NCI-H345 treated with DMSO at 0.1 percent for 48 hours (cell line): Measurements from ENCODE around the gene GPR78.

Experiments
- DNase-seq: peaks from one replicate; lab custom pipeline; 2025; ENCODE audit not compliant: unreplicated experiment; lab: John Stamatoyannopoulos, UW

Gene GPR78

DNA sequence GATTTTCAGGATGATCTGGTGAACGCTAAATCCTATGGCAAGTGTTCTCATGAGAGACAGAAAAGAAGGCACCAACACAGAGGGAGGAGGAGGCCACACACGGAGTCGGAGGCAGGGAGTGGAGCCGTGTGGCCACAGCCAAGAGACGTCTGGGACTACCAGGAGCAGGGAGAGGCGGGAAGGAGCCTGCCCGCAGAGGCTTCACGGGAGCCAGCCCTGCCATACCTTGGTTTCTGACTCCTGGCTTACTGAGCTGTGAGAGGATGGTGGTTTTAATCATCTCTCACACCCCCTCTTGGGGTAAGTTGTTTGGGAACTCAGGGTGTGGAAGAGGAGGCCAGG is 33.5 kb upstream of the GPR78 start:
- no peak for DNase-seq

DNA sequence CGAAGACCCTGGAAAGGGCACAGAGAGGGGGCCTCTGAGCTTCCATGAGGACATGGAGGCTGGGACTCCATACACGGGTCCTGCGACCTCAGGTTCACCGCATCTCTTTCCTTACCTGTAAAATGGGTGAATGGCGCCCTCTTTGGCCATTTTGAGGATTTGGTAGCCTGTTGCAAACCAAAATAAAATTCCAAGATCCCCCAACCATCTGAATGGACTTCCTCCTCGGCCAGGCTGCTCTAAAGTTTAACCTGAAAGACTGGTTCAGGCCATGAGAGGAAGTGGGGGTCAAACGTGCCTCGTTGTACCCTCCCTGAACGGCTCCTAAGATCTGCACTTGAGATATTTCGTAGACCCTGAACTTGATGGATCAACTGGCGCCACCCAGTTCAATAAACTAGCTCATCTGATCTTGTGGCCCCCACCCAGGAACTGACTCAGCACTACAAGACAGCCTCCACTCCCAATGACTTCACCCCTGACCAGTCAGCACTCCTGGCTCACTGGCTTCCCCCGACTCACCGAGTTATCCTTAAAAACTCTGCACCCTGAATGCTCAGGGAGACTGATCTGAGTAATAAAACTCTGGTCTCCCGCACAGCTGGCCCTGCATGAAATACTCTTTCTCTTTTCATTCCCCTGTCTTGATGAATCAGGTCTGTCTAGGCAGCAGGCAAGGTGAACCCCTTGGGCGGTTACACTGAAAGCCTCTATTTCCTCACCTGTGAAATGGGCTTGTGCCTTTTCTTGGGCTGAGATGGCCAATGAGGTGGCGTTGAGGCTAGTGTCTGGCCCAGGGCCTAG is 32.9 kb upstream of the GPR78 start:
- no peak for DNase-seq

DNA sequence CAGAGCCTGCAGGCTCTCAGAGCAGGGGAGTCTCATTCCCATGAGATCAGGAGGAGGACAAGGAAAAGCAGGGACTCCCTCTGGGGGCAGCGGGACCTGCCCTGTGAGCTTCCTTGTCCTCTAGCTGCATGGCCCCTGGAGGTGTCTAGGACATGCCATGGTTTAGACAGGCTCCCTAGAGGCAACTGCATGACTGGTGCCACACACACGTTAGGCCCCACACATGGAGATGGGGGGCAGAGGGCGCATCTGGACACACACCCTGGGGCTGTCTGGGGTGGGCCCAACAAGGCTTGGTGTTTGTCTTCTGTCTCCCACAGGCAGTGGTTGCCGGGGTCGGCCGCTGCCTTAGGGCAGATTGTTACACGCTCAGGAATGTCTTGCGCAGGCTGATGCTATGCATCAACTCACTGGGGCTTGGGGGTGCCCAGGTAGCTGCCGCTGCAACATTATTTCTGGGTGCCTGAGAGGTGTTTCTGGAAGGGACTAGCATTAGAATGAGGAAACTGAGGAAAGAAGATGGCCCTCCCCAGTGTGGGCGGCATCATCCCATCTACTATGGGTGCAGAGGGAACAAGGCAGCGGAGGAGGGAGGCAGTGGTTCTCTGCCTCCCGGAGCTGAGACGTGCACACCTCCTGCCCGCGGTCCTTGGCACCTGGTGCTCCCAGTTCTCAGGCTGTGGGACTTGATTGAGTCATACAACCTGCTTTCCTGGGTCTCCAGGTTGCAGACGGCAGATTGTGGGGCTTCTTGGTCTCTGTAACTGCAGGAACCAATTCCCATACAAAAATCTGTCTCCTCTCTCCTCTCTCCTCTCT is 32.1 kb upstream of the GPR78 start:
- DNase-seq: no peak

- no peak for DNase-seq
Observed at GRCh38 chr4:8548731-8549351, 31.4 kb upstream of the GPR78 start.

GRCh38 chr4:8549352-8549931 is 30.8 kb upstream of the GPR78 start:
- no peak for DNase-seq

DNA sequence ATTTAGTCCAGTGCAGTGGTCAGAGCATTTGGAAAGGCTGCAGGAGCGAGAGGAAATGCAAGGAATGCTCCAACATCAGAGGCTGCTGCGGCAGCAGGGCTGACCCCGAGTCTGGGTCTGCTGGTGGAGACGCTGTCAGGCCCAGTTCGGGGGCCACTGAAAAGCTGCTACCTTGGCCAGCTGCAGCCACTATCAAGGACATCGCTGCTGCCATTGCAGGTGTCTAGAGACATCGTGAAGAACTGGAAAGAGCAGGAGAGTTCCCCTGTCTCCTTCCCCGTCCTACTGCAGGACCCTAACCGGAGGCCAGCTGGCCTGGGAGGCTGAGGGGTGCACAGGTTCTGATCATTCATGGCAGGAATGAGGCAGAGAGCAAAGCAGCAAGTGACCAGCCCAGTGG is 29.5 kb upstream of the GPR78 start:
- DNase-seq: no peak

DNA sequence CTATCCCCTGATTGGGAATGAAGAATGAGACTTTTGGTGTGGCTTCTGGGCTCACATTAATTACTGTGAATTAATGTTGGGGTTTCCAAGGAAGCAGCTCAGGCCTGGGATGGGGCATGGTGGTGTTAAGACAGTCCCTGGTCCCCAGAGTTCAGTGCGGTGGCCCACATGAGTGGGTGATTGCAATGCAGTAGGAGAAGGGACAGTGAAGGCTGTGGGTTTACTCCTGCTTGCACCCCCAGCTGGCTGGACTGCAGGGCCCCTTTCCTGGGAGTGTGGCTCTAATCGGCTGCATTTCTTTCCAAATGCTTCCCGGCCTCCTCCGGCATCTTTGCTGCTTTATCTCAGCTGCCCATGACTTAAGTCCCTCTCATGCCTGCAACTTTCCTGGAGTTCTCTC is 28.2 kb upstream of the GPR78 start:
- no peak for DNase-seq

- DNase-seq: no peak
Observed at GRCh38 chr4:8552581-8553205, 27.5 kb upstream of the GPR78 start.

- DNase-seq: no peak
Observed at GRCh38 chr4:8553216-8553615, 27.0 kb upstream of the GPR78 start.

DNA sequence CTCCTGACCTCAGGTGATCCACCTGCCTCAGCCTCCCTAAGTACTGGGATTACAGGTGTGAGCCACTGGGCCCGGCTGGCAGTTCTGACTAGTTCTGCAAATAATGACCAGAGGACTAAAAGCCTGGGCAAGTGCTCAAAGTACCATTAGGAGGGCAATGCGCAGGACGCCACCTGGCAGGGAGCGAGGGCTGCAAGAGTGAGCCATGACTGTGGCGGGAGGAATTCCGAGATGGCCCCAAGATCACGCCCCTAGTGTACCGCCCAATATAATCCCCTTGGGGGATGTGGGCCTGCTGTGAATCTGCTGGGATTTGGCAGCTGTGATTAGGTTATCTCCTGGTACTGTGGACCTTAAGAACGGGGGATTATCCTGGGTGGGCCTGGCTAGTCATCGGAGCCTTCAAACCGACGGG is 26.2 kb upstream of the GPR78 start:
- no peak for DNase-seq

DNA sequence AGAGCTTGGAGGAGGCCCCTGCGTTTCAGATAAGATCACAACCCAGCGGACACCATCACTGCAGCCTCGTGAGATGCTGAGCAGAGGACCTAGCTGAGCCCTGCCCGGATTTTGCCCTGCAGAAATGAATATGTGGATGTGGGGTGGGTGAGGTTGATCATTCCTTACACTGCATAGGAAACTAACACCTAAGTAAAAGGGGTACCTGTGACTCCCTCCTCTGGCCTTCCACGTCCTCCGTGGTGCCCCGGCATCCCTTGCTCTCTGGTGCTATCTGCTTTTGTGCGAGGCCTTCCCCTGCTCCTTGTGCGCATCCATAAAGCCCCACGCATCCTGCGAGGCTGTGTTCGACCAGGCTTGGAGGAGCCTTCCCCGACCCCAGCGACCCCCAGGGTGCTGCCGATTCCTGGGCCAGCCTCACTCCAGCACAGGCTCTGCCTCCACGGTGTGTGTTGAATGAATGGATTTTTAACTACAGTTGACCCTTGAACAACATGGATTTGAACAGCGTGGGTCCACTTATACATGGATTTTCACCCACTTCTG is 25.6 kb upstream of the GPR78 start:
- DNase-seq: no peak

- no peak for DNase-seq
Observed at GRCh38 chr4:8555716-8556115, 24.5 kb upstream of the GPR78 start.

GRCh38 chr4:8556341-8557150 is 23.6 kb upstream of the GPR78 start:
- DNase-seq: no peak

GRCh38 chr4:8557151-8558076 is 22.8 kb upstream of the GPR78 start:
- no peak for DNase-seq

GRCh38 chr4:8558080-8558960 is 21.9 kb upstream of the GPR78 start:
- DNase-seq: no peak

DNA sequence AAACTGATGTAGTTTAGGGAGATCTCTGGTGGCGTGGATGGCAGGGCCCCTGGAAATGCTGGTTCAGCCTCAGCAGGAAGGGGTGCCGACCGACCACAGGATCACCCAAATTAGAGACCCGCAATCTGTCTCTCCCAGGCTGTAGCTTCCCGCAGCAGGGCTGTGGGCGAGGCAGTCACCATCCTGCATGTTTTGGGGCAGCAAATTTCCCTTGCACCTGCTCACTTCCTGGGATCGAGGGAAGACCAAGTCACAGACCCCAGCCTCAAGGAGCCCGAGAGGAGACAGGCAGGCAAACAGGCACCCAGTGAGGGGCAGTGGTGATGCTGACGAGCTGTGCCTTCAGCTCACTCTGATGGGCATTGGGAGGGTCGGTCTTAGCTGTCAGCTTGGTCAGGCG is 21.2 kb upstream of the GPR78 start:
- no peak for DNase-seq

GRCh38 chr4:8559524-8560264 is 20.5 kb upstream of the GPR78 start:
- DNase-seq: no peak
